ENCODE measurements around the gene FECH.

The FECH gene

GRCh38 chr18:57579934-57580333 lies 6.6 kb downstream of the FECH start:
- no peak for DNase-seq

GRCh38 chr18:57576316-57576715 lies 10.2 kb downstream of the FECH start:
- DNase-seq, result no peak

GRCh38 chr18:57575542-57575941 lies 11.0 kb downstream of the FECH start:
- no peak for DNase-seq

- no peak for DNase-seq
Measured at GRCh38 chr18:57574866-57575265, 11.6 kb downstream of the FECH start.

GRCh38 chr18:57570162-57570561 lies 16.3 kb downstream of the FECH start:
- no peak for DNase-seq

GRCh38 chr18:57569133-57569532 lies 17.4 kb downstream of the FECH start:
- no peak for DNase-seq

GRCh38 chr18:57561728-57562423 lies 24.6 kb downstream of the FECH start:
- no peak for DNase-seq

- DNase-seq, result no peak
Measured at GRCh38 chr18:57561261-57561660, 25.2 kb downstream of the FECH start.

GRCh38 chr18:57559314-57559713 lies 27.2 kb downstream of the FECH start:
- no peak for DNase-seq

- DNase-seq, result no peak
Measured at GRCh38 chr18:57555134-57555533, 31.4 kb downstream of the FECH start.

- DNase-seq, result no peak
Measured at GRCh38 chr18:57550510-57550909, 36.0 kb downstream of the FECH start.

GRCh38 chr18:57547260-57547659 lies 39.2 kb downstream of the FECH start:
- DNase-seq, result no peak

- DNase-seq, result no peak
Measured at GRCh38 chr18:57544936-57545660, 41.4 kb downstream of the FECH start.

GRCh38 chr18:57543560-57543959 lies 42.9 kb downstream of the FECH start:
- no peak for DNase-seq

- DNase-seq, result no peak
Measured at GRCh38 chr18:57542812-57543427, 43.6 kb downstream of the FECH start.

GRCh38 chr18:57542126-57542525 lies 44.4 kb downstream of the FECH start:
- DNase-seq, result no peak

GRCh38 chr18:57539702-57540101 lies 46.8 kb downstream of the FECH start:
- no peak for DNase-seq

GRCh38 chr18:57538614-57539013 lies 47.9 kb downstream of the FECH start:
- DNase-seq, result no peak

GRCh38 chr18:57534511-57534909 lies 52.0 kb downstream of the FECH start:
- DNase-seq, result no peak

GRCh38 chr18:57533868-57534510 lies 52.5 kb downstream of the FECH start:
- DNase-seq, result no peak

- DNase-seq, result no peak
Measured at GRCh38 chr18:57533006-57533867, 53.3 kb downstream of the FECH start.

GRCh38 chr18:57529151-57529550 lies 57.4 kb downstream of the FECH start:
- DNase-seq, result no peak

All from NK-92 treated with Interleukin-12 subunit alpha and Interleukin-12 subunit beta, amount 100 ng/mL, for 24 hours (cell line).